NCI-H2196 treated with DMSO at 0.1 percent for 48 hours (cell line): ENCODE data around the gene VAT1.
"Not testable (repeated sequence)": the region's sequence is repeated elsewhere in the genome, so short reads cannot be mapped to it uniquely, and the experiment has no call there.

Experiments used
- DNase-seq: peaks from one replicate; lab custom pipeline; 2025; ENCODE audit not compliant: unreplicated experiment; lab: John Stamatoyannopoulos, UW

The VAT1 gene

DNA sequence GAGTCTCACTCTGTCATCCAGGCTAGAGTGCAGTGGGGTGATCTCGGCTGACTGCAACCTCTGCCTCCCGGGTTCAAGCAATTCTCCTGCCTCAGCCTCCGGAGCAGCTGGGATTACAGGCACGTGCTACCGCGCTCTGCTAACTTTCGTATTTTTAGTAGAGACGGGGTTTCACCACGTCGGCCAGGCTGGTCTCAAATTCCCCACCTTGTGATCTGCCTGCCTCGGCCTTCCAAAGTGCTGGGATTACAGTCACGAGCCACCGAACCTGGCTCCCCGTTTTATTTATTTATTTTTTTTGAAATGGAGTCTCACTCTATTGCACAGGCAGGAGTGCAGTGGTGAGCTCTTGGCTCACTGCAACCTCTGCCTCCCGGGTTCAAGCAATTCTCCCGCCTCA lies 46.5 kb downstream of the VAT1 start:
- DNase-seq: not testable (repeated sequence)

- DNase-seq: no peak
Observed at GRCh38 chr17:42975265-42975664, 46.9 kb downstream of the VAT1 start.

DNA sequence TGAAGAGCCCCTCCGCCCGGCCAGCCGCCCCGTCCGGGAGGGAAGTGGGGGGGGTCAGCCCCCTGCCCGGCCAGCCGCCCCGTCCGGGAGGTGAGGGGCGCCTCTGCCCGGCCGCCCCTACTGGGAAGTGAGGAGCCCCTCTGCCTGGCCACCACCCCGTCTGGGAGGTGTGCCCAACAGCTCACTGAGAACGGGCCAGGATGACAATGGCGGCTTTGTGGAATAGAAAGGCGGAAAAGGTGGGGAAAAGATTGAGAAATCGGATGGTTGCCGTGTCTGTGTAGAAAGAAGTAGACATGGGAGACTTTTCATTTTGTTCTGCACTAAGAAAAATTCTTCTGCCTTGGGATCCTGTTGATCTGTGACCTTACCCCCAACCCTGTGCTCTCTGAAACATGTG lies 48.9 kb downstream of the VAT1 start:
- not testable (repeated sequence) for DNase-seq

- DNase-seq: no peak
Observed at GRCh38 chr17:42971589-42971988, 50.6 kb downstream of the VAT1 start.

DNA sequence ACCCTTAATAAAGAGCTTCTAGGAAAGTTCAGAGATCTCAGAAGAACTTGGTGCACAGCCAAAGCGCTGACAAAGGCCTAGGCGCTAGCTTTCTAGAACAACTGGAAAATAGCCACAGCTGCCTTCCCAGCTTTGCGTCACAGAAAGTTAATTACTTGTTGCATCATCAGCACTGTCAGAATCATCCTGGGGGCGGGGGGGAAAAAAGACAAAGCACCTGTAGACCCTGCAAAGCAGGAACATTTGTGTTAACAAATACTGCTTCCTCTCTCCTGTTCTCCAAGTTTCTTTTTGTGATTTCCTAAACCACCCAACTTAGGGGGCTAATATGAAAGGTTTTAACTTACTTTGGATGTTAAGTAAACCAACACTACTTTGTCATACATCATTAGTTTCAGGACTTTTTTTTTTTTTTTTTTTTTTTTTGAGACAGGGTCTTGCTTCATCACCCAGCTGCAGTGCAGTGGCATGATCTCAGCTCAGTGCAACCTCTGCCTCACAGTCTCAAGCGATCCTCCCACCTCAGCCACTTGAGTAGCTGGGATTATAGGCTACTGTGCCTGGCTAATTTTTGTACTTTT lies 53.1 kb downstream of the VAT1 start:
- DNase-seq: no peak

DNA sequence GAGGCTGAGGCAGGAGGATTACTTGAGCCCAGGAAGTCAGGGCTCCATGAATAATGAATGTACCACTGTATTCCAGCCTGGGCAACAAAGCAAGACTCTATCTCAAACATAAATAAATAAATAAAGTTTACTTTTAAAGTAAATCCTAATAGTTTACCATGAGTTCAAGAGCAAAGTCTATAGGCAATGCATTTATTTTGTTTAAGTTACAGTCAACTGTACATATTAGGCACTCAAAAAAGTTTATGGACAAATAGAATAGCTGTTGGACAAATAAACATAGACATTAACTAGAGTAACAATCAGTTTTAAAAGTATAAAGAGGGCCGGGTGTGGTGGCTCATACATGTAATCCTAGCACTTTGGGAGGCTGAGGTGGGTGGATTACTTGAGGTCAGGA lies 54.3 kb downstream of the VAT1 start:
- DNase-seq: no peak
